Measurements from ENCODE around the gene MYOZ3. TPM values are rescaled to one million over a fixed set of nuclear protein-coding genes. Genes with fewer than 3 reads are reported as not detected.

Gene MYOZ3
- total and polyA plus RNA-seq, 2 of the 8 experiments (the other 6 are each of a cell fraction or from before 2014, with no cell fraction given), result 9.6 to 19.1 TPM

- Histone ChIP-seq H3K9ac (replicated peaks in 1 of 4; ENCODE audit: extremely low read depth in 1 of 4, low read depth in 3 of 4, low read length in 3 of 4) (no peak overlapping the region), H3K56ac (replicated peaks; ENCODE audit: insufficient read length, low read depth, low read length) (no peak overlapping the region), H3K23me2 (ENCODE audit: low read depth, low read length) (no peaks in the 10 kb centered on the region; the same call in 1 of the 2 replicates), H2BK15ac (ENCODE audit: low read length) (no peak overlapping the region), H4K91ac (replicated peaks; ENCODE audit: insufficient read length, low read length) (no peak overlapping the region), H2BK12ac (ENCODE audit: low read depth, low read length) (no peak overlapping the region), H3K27me3 (replicated peaks in 1 of 4; ENCODE audit: control insufficient read depth in 3 of 4, extremely low read depth in 1 of 4, insufficient read depth in 3 of 4, low read length in 3 of 4) (no peaks in the 10 kb centered on the region; a peak in 1 of 7 replicates), H3K4me3 (ENCODE audit: extremely low read depth in 1 of 4, insufficient read depth in 2 of 4, low read depth in 3 of 4, low read length in 4 of 4) (no peak overlapping the region), H2AFZ (ENCODE audit: low read length) (no peak overlapping the region; the same call in 1 of the 2 replicates), H3K4ac (replicated peaks; ENCODE audit: insufficient read length, low read depth, low read length) (no peak overlapping the region), H3K4me1 (replicated peaks in 1 of 4; ENCODE audit: control insufficient read depth in 3 of 4, insufficient read depth in 4 of 4, low read length in 3 of 4) (peaks cover 0 to 11% (median 6%) of the 10 kb centered on the region in 4 experiments; a peak in 4 of 7 replicates), H2BK5ac (ENCODE audit: low read depth, low read length) (no peak overlapping the region; the same call in 1 of the 2 replicates), H4K8ac (ENCODE audit: extremely low read depth, insufficient read depth, low read length) (no peak overlapping the region; the same call in 1 of the 2 replicates), H3K27ac (ENCODE audit: low read depth, low read length) (no peak overlapping the region), H3K18ac (ENCODE audit: extremely low read depth, low read length) (peak overlapping the region; percentile 21; the same call in 1 of the 2 replicates), H3K9me3 (ENCODE audit: insufficient read depth in 2 of 2, low read depth in 1 of 2, low read length in 1 of 2) (no peaks in the 10 kb centered on the region), H4K5ac (ENCODE audit: insufficient read length, low read depth, low read length) (no peak overlapping the region), H2BK120ac (replicated peaks; ENCODE audit: low read depth, low read length) (no peak overlapping the region), H3K36me3 (ENCODE audit: control insufficient read depth in 2 of 4, insufficient read depth in 4 of 4, low read length in 3 of 4) (no peaks in the 10 kb centered on the region), H2BK20ac (ENCODE audit: low read length) (0 out of 2 replicates have a peak overlapping the region, but pooled peaks have one; percentile 34), H3K79me2 (ENCODE audit: control insufficient read depth in 1 of 2, insufficient read depth in 2 of 2, low read length in 2 of 2) (no peaks in the 10 kb centered on the region), H2AK5ac (ENCODE audit: low read depth, low read length) (no peak overlapping the region), H3K79me1 (ENCODE audit: low read depth, low read length) (no peaks in the 10 kb centered on the region), H4K20me1 (replicated peaks in 1 of 2; ENCODE audit: control insufficient read depth in 1 of 2, insufficient read depth in 2 of 2, low read length in 2 of 2) (no peaks in the 10 kb centered on the region), H3K23ac (ENCODE audit: insufficient read length) (no peak overlapping the region), H3K4me2 (ENCODE audit: insufficient read depth in 1 of 2, low read depth in 2 of 2, low read length in 2 of 2) (0 out of 4 replicates have a peak overlapping the region, but pooled peaks of 1 of the 2 experiments have one; percentile 10), H3K14ac (ENCODE audit: insufficient read length) (no peak overlapping the region)
- CTCF ChIA-PET (ENCODE audit: partially characterized antibody), result interaction anchor here (0.6 to 8.6 kb wide), 35 partner anchors 10 to 957 kb away, joined by 3 to 72 read pairs (median 5); partner anchors contain the start of genes MYOZ3, RBM22 and SYNPO
- POLR2A ChIA-PET (ENCODE audit: partially characterized antibody), result interaction anchor here (0.7 to 1.0 kb wide), 3 partner anchors 12 to 54 kb away, joined by 3 to 4 read pairs (median 3); no protein-coding TSS in a partner anchor
- DNase-seq (ENCODE audit: low read depth in 1 of 2, low spot score in 2 of 2), result peak in 1 of 2 experiments; percentile 63
- FAIRE-seq, result no peak
- 61% methylated on average over 9 of the region's 9 CpGs; no CpG with 5 or more reads in 1 of the 2 experiments for WGBS, 2 experiments (ENCODE audit: extremely low coverage in 1 of 2, insufficient coverage in 1 of 2, insufficient read length in 1 of 2, insufficient replicate concordance in 2 of 2, low coverage in 1 of 2, low lambda C conversion rate in 2 of 2, missing lambda C conversion rate in 1 of 2)
- no peak for TF ChIP-seq CTBP2 (IDR thresholded peaks at IDR 0.05; ENCODE audit: borderline replicate concordance, insufficient read depth, insufficient read length, low read length)
- TF ChIP-seq CTCF (IDR thresholded peaks at IDR 0.05; ENCODE audit: control extremely low read depth in 1 of 3, insufficient read depth in 1 of 3, low read depth in 1 of 3, low read length in 3 of 3), result peak; percentile 79 to 89 (median 82)
- TF ChIP-seq JUND (IDR thresholded peaks at IDR 0.05; ENCODE audit: low read length), result no peak
- peak; percentile 51 to 62 for TF ChIP-seq RAD21 (IDR thresholded peaks at IDR 0.05 in 1 of 2, conservative IDR thresholded peaks at IDR 0.05 in 1 of 2; ENCODE audit: low read depth in 2 of 2, low read length in 2 of 2)
- no peak for TF ChIP-seq PHF8 (conservative IDR thresholded peaks at IDR 0.05; ENCODE audit: low read depth, low read length)
- no peak for TF ChIP-seq RNF2 (IDR thresholded peaks at IDR 0.05; ENCODE audit: borderline replicate concordance, low read depth, low read length, missing control alignments, poor library complexity, severe bottlenecking)
- TF ChIP-seq CEBPB (IDR thresholded peaks at IDR 0.05; ENCODE audit: low read depth, low read length), result no peak
- no peak for TF ChIP-seq YY1 (IDR thresholded peaks at IDR 0.05; ENCODE audit: low read depth, low read length)
Measured at GRCh38 chr5:150613991-150614660, 46.9 kb upstream of the MYOZ3 start.
